DMS153 treated with DMSO at 0.1 percent for 48 hours (cell line): ENCODE results near the gene SPRN.
"Not testable (repeated sequence)": the region's sequence is repeated elsewhere in the genome, so short reads cannot be mapped to it uniquely, and the experiment has no call there.

Source experiments
- DNase-seq: peaks from one replicate; lab custom pipeline; 2025; ENCODE audit not compliant: unreplicated experiment; lab: John Stamatoyannopoulos, UW

SPRN gene

DNA sequence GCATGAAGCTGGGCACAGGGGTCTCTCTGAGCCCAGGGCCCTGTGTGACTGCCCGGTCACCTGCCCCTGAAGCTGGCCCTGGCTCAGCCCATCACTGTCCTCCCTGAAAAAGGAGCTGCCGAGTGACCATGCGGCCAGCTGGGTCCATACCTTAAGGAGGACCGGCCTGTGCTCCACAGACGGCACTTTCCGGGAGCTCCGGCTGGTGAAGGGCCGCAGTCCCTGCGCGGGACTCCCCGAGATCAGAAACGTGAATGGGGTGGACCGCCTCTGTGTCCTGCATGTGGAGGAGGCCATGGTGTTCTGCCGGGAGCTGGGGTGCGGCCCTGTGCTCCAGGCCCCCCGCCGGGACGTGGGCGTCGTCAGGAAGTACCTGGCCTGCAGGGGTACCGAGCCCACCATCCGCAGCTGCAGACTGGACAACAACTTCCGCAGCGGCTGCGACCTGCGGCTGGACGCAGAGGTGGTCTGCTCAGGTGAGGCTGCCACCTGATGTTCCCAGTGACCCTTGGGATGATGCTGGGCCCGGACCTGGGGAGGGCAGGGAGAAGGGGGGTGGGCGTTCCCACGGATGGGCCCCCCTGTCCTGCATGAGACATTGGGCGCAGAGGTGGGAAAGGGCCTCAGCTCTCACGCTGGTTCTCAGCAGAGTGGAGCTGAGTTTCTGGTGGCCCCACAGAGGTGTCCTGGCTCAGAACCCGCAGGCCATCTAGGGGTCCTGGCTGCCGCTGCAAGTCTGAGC is 32.8 kb upstream of the SPRN start:
- no peak for DNase-seq

DNA sequence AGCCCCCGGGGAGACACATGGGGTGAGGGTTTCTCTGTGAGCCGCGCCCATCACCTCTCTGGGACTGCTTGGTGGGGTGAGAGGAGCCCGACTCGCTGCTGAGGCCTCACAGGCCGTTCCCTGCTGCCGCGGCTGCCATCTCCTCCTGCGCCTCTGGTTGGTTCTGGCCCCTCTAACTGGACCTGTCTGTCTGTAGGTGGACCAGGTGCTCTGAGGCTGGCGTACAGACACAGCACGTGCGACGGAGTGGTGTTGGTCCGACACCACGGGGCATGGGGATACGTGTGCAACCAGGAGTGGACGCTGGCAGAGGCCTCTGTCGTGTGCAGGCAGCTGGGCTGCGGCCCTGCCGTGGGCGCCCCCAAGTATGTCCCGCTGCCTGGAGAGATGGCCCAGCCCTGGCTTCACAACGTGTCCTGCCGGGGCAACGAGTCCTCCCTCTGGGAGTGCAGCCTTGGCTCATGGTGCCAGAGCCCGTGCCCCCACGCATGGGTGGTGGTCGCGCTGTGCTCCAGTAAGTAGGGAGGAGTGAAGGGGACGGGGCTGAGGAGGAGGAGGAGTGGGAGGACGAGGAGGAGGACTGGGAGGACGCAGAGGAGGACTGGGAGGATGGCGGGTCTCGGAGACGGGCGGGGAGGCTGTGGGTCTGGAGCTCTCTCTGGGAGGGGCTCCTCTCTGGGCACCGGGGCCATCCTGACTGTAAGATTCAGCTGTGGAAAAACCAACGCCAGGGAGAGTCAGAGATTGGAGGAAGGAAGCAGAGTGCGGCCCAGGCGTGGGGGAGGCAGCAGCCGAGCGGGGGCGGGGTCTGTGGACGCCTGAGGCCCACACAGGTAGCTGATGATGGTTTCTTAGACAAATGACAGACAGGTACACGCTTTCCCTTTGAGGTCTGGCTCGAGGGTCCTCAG is 31.9 kb upstream of the SPRN start:
- no peak for DNase-seq

GRCh38 chr10:133455611-133456031 is 31.2 kb upstream of the SPRN start:
- no peak for DNase-seq

- no peak for DNase-seq
Observed at GRCh38 chr10:133455196-133455595, 30.8 kb upstream of the SPRN start.

DNA sequence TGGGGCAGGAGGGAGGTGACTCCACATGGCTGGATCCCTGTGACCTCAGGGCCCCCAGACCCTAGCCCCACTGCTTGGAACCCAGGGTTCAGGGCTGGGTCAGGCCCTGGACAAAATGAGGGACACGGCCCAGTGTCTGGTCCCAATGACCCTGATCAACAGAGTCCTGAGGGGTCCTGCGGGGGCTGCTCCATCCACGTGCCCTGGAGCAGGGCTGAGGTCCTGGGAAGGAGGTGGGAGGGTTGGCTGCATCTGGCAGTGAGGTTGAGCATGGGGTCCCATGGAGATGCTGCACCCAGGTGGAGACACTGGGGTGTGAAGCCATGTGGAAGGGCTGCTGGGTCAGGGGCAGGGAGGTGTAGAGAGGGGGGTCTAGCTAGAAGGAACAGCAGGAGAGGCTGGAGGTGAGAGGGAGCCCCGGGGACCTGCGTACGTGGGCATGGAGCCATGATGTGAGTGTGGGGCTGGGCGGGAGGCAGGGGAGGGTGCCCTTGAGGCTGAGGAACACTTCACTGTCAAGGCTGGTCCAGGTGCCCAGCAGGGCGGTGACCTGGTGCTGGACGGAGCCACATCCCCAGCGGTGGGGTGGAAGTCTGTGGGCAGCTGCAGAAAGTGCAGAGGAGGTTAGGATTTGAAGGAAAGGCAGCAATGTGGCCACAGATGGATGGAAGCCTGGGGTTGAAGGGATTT is 29.9 kb upstream of the SPRN start:
- DNase-seq = no peak

DNA sequence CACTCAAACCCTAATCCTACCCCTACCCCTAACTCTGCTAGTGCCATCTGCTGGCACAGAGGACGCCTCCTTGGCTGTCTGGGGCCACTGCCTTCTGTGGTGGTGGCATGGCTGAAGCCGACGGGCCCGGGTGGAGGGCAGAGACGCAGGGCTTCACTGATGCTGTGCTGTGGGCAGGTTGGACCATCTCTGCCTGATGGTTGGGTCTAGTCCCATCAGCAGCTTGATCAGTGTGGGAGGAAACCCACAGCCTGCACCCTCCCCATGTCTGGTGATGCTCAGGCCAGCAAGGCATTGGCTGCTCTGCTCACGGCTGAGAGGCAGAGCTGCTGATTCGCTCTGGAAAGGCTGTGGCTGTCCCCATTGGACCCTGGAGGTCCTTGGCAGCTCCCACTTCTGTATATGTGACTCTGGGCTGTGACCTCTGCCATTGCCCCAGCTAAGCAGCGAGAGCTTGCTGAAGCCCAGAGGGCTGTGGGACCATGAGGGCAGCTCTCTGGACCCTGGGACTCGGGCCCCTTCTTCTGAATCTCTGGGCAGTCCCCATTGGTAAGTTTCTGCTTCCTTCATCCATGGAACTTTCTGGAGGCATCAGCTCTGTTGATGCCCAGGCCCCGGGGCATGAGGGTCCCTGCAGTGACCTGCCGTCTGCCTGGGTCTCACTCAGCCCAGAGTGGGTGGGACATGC is 29.2 kb upstream of the SPRN start, which contains the start of gene SCART1:
Gene SCART1 (plus strand): TSS at position 430 of the 688 bp plus-strand sequence. CDS start 53 bp downstream, at position 483.
- no peak for DNase-seq

GRCh38 chr10:133452453-133452852 is 28.0 kb upstream of the SPRN start:
- DNase-seq = no peak

GRCh38 chr10:133451346-133451745 is 26.9 kb upstream of the SPRN start:
- no peak for DNase-seq

DNA sequence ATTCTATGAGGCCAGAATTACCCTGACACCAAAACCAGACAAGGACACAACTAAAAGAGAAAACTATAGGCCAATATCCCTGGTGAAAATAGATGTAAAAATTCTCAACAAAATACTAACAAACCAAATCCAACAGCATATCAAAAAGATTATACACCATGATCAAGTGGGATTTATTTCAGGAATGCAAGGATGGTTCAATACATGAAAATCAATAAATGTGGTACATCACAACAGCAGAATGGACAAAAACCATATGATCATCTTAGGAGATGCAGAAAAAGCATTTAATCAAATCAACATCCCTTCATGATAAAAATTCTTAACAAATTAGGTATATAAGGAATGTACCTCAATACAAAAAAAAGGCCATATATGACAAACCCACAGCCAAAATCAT is 23.7 kb upstream of the SPRN start:
- no peak for DNase-seq

- DNase-seq = no peak
Observed at GRCh38 chr10:133446979-133447378, 22.6 kb upstream of the SPRN start.

GRCh38 chr10:133445751-133446708 is 21.6 kb upstream of the SPRN start:
- no peak for DNase-seq

DNA sequence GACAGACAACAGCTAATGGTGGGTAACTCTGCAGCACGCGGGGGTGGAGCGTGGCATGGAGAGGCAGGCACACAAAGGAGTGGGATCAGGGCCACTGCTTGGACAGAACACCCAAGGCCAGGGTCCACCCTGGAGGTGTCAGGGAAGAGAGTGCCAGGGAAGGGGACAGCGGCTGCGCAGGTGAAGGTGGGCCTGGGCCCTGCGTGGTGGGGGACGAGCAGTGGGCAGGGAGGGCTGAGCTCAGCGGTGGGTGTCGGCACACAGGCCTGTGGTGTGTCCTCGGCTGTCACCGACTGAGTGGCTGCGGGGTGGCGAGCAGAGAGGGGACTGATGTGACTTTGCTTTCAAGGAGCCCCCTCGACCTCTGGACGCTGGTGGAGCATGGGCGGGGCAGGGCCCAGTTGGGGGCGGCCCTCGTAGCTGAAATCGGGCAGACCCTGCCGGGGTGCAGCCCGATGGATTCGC is 20.9 kb upstream of the SPRN start:
- DNase-seq = no peak

- DNase-seq = no peak
Observed at GRCh38 chr10:133444342-133445267, 20.2 kb upstream of the SPRN start.

DNA sequence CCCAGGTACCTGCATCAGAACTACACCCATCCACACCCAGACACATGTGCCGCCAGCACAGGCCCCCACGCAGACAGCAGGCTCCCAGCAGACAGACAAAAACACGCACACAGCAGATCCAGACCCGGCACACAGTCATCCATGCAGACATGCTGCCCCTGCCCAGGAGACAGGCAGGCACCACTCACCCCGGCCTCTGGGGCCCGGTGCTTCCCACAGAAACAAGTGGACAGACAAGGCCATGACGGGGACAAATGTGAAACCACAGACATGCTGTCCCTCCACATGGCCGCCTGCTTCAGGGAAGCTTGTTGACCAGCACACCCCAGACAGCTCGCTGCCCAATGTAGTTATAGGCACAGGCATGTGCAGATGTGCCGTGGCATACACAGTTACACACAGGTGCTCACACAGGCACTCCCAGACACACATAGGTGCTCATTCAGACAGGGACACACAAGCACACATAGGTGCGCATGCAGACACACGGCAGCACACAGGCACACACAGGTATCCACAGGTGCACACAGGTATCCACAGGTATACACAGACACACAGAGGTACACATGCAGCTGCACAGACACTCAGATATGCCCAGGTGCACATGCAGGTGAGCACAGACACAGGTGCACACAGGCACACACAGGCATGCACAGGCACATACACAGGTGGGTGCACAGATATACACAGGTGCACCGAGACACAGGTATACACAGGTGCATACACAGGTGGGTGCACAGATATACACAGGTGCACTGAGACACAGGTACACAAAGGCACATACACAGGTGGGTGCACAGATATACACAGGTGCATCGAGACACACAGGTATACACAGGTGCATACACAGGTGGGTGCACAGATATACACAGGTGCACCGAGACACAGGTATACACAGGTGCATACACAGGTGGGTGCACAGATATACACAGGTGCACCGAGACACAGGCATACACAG is 18.8 kb upstream of the SPRN start:
- DNase-seq = no peak

DNA sequence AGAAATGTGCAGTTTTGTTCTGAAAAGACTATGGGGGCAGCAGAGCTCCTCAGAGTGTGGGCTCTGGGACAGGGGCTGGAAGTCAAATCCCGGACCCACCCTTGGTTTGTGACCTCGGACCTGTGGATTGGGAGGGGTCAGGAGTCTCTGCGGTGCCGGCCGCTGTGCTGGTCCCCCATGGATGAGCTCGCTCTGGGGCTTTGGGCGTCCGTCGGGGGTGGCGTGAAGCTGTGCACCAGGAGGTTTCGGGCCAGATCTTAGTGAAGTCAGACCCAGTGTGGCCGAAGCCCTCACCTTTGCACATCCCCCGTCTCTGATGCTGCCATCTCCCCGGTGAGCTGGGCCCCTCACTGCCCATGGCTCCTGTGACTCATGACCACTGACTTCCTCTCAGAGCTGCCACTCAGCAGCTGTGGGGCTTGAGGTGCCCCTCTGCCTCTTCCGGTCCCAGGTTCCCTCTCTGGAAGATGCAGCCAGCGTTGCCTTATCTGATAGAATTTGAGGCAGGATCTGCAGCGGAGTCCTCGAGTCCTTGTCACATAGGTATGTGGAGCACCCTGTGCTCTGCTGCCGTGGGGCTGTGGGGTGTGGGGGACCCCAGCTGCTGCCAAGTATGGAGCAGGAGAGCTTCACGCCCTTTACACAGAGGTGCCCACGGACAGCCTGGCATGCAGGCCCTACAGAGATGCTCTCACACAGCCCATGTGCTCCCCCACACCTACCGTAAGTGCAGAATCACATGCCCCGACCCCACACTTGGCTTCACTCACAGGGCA is 18.0 kb upstream of the SPRN start:
- DNase-seq = no peak

GRCh38 chr10:133441780-133442179 is 17.4 kb upstream of the SPRN start:
- DNase-seq = no peak

DNA sequence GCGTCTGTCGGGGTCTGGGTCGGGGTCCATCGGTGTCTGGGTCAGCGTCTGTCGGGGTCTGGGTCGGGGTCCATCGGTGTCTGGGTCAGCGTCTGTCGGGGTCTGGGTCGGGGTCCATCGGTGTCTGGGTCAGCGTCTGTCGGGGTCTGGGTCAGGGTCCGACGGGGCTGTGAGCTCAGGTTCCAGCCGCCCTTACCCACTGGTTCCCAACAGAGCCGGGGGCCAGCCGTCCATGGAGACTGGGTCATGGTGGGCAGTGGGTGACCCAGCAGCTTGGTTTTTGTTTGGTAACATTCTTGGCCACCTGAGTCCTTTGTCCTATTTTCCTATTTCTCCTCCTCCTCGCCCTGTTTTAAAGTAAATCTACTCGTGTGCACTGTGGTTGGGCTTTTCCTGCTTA is 16.9 kb upstream of the SPRN start:
- not testable (repeated sequence) for DNase-seq
